Hematopoietic multipotent progenitor cell treated with erythropoietin and hydrocortisone succinate and interleukin-3 and kit ligand, for 15 days (in vitro differentiated cells): Measurements from ENCODE around the gene WDSUB1.
A peak's percentile ranks its signal among the peaks of the same experiment; 100 is the strongest.

Source experiments
- DNase-seq: peaks from one replicate; pipeline ENCODE4 v3.0.0-alpha.2; 2015; ENCODE audit warnings: low spot score

WDSUB1 gene

GRCh38 chr2:159285929-159286708 is at the start of gene WDSUB1:
WDSUB1 (minus strand) TSS chr2:159286703; CDS start chr2:159283069, 3,634 bp downstream.
- peak; percentile 25 for DNase-seq

DNA sequence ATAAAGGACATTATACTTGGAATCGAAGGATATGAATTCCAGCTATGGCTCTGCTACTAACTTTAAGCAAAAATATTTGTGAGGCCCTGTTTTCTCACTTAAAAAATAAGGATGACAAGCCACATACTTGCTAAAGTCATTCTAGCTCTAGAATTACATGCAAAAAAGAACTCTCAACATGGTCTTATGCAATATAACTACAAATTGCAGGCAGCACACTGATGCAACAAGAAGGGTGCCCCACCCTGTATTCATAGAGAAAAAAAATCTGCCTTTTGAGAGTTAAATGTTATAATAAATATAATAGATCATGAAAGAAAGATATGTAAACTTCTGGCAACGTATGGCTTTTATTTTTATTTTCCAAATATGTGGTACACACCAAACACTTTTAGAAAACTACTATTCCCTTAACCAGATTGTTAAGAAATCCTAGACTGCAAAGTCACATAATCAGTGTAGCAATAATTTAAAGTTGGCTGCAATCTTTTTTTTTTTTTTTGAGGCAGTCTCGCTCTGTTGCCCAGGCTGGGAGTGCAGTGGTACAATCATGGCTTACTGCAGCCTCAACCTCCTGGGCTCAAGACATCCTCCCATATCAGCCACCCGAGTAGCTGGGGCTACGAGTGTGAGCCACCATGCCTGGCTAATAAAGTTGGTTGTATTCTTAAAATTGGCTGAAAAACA is 40.2 kb upstream of the WDSUB1 start:
- DNase-seq: no peak

GRCh38 chr2:159322419-159322818 is 35.9 kb upstream of the WDSUB1 start:
- no peak for DNase-seq

GRCh38 chr2:159317392-159318088 is 31.0 kb upstream of the WDSUB1 start:
- no peak for DNase-seq

DNA sequence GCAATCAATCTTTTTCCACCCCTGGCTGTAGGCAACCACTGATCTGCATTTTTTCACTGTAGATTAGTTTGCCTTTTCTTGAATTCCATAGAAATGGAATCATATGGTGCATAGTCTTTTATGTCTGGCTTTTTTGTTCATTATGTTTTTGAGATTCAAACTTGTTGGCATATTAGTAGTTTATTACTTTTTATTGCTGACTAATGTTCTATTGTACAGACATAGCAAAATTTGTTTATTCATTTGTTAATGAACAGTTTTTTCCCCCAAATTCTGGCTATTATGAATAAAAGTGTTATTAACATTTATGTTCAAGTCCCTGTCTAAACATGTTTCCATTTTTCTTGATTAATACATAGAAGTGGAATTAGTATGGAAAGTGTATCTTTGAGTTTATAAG is 21.4 kb upstream of the WDSUB1 start:
- no peak for DNase-seq

DNA sequence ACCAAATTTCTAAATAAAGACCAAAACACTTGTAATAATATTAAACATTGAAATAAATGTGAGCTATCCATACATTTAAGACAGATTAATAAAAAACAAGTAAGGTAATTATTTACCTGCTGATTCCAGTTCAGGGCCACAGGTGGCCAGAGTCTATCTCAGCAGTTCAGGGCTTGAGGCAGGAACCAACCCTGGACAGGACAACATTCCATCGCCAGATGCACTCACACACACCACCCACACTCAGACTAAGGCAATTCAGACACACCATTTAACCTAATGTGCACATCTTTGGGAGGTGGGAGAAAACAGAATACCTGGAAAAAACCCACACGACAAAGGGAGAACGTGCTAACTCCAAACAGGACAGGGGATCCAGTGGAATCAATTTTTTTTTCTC is 14.1 kb upstream of the WDSUB1 start:
- no peak for DNase-seq

- DNase-seq: no peak
Measured at GRCh38 chr2:159298967-159299366, 12.5 kb upstream of the WDSUB1 start.

- DNase-seq: no peak
Measured at GRCh38 chr2:159297042-159297707, 10.7 kb upstream of the WDSUB1 start.

- no peak for DNase-seq
Measured at GRCh38 chr2:159292157-159292556, 5.7 kb upstream of the WDSUB1 start.

- no peak for DNase-seq
Measured at GRCh38 chr2:159290289-159290907, 3.9 kb upstream of the WDSUB1 start.

GRCh38 chr2:159287733-159288132 is 1.2 kb upstream of the WDSUB1 start:
- no peak for DNase-seq

GRCh38 chr2:159286709-159287441 is 372 bp upstream of the WDSUB1 start:
- peak; percentile 98 for DNase-seq

GRCh38 chr2:159285433-159285832 is 1.1 kb downstream of the WDSUB1 start:
- DNase-seq: no peak

DNA sequence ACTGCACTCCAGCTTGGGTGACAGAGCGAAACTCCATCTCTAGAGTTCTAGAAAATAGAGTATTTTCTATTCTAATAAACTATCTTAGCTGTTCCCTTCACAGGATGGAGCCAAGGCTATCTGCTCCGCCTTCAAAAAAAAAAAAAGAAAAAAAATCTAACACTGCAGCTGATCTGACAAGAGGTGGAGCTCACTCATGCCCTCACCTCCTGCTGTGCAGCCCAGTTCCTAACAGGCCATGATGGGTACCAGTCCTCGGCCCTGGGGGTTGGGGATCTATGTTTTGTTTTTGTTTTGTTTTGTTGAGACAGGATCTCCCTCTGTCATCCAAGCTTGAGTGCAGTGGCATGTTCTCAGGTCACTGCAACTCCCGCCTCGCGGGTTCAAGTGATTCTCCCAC is 3.0 kb downstream of the WDSUB1 start:
- DNase-seq: no peak

DNA sequence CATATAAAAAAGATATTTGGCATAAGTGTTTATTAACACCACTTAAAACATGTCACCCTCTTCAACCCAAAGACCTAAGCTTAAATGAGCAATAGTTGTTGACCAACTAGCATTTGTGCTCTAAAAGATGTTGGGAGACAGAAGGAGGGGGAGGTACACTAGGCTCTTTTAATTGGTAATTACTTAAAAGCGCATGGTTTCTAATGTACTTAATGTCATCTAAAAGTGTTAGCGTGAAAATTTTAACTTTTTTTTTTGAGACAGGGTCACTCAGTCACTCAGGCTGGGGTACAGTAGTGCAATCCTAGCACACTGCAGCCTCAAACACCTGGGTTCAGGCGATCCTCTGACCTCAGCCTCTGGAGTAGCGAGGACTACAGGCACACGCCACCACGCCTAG is 5.5 kb downstream of the WDSUB1 start:
- no peak for DNase-seq

DNA sequence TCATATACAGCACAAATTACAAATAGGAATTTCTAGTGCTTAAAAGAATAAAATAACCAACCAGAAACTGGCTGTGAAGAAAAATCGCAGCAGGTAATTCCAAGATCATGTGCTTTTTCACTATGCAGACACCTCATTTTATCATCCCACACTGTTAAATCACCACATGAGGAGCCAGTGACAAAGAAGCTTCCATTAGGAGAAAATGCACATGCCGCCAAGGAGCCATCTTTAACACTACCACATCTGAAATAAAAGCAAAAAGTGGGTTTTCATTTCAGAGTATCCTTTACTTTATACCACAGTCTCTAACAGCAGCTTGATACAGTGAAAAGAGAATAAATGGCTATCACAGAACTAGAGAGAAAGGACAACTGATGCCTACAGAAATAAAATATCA is 6.8 kb downstream of the WDSUB1 start:
- no peak for DNase-seq

DNA sequence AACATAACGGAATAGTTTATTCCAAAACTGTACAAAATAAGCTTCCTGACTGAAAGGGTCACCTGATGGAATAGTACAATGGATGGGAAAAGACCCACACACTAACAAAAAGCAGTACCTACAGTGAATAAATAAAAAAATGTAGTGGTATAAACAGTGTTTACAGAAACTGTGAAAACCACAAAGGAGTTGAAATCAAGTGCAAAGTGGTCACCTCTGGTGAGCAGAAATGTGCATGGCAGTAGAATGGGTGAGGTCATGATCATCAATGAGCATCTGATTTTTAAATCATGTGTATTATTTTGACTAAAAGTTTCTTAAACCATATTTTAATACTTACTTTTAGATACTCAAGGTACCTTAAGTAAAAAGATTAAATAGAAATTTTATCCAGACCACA is 11.4 kb downstream of the WDSUB1 start:
- no peak for DNase-seq

DNA sequence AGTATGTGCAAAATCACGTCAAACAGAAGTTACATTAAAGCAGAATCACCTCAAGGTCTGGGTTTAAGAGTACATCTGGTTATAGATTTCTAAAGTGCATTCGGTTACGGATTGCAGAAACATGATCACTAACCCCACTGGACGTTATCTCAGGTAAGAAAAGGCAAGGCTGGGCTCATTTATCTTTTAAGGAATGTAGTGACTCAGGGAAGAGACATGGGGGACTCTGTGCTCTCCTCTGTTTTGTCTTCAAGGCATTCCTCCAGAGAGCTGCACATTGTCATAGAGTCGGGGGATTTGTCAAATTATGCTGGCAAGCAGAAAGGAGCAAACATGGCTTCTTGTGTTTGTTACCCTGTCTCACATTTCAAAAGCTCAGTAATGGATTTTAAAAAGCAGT is 14.3 kb downstream of the WDSUB1 start:
- DNase-seq: no peak

GRCh38 chr2:159270744-159271379 is 15.6 kb downstream of the WDSUB1 start:
- no peak for DNase-seq

GRCh38 chr2:159267921-159268320 is 18.6 kb downstream of the WDSUB1 start:
- no peak for DNase-seq

GRCh38 chr2:159266554-159266953 is 19.9 kb downstream of the WDSUB1 start:
- DNase-seq: no peak
